CD4-positive, alpha-beta memory T cell (primary cell): ENCODE results near the gene SLC38A9. TPM values are rescaled to one million over a fixed set of nuclear protein-coding genes. Genes with fewer than 3 reads are reported as not detected.

ENCODE experiments used
- CTCF ChIA-PET: fragments of 350-600 bp; sonication (Branson Sonifier 250); formaldehyde crosslinking; loops from one replicate; lab custom pipeline; 2021; ENCODE audit warnings: inconsistent platforms; ENCODE audit not compliant: partially characterized antibody; lab: Charles Lee
- POLR2A ChIA-PET: fragments of 350-600 bp; sonication (Branson Sonifier 250); formaldehyde crosslinking; loops from one replicate; lab custom pipeline; 2021; ENCODE audit not compliant: partially characterized antibody; lab: Charles Lee
- DNase-seq, 5 donors: peaks; one replicate each; pipeline versions ENCODE4 v3.0.0 to v3.0.0-alpha.2; 2020 to 2022; ENCODE audit warnings: mixed read lengths in 1 of 5
- H3K27ac ChIP-seq: one replicate; pipeline ENCODE4 v1.7.0; 2013; ENCODE audit warnings: low read depth, low read length
- H3K27me3 ChIP-seq: 2 replicates; pipeline ENCODE4 v1.7.0; 2013; ENCODE audit warnings: mild to moderate bottlenecking, low read length, moderate library complexity; ENCODE audit not compliant: insufficient read depth
- H3K36me3 ChIP-seq: 2 replicates; pipeline ENCODE4 v1.7.0; 2013; ENCODE audit warnings: mild to moderate bottlenecking, low read length, moderate library complexity; ENCODE audit not compliant: insufficient read depth
- H3K4me1 ChIP-seq: 2 replicates; pipeline ENCODE4 v1.7.0; 2013; ENCODE audit warnings: mild to moderate bottlenecking, low read length, moderate library complexity; ENCODE audit not compliant: insufficient read depth
- H3K4me3 ChIP-seq, 2 donors: one replicate each; pipeline ENCODE4 v1.7.0; 2013; ENCODE audit warnings: low read length in 2 of 2, mild to moderate bottlenecking in 1 of 2
- H3K9me3 ChIP-seq, 2 donors: one replicate each; pipeline ENCODE4 v1.7.0; 2013; ENCODE audit warnings: low read length in 2 of 2, control low read depth in 1 of 2; ENCODE audit not compliant: control insufficient read depth in 1 of 2
- H3K27ac Mint-ChIP-seq, 7 donors: one replicate each; pipeline ENCODE4 v1.8.0; 2020 to 2021; ENCODE audit warnings: mixed read lengths in 7 of 7, mild to moderate bottlenecking in 6 of 7, inconsistent platforms in 3 of 7, moderate library complexity in 3 of 7
- H3K27me3 Mint-ChIP-seq, 2 donors: one replicate each; pipeline ENCODE4 v1.8.0; 2020 to 2021; ENCODE audit warnings: mixed read lengths in 2 of 2
- H3K36me3 Mint-ChIP-seq, 2 donors: one replicate each; pipeline ENCODE4 v1.8.0; 2020 to 2021; ENCODE audit warnings: mixed read lengths in 2 of 2, inconsistent platforms in 1 of 2, mild to moderate bottlenecking in 1 of 2
- H3K4me1 Mint-ChIP-seq, 4 donors: one replicate each; pipeline ENCODE4 v1.8.0; 2020 to 2021; ENCODE audit warnings: mixed read lengths in 4 of 4, mild to moderate bottlenecking in 1 of 4
- H3K4me3 Mint-ChIP-seq, 8 donors: one replicate each; pipeline ENCODE4 v1.8.0; 2020 to 2021; ENCODE audit warnings: mixed read lengths in 8 of 8, mild to moderate bottlenecking in 7 of 8, moderate library complexity in 6 of 8, inconsistent platforms in 3 of 8
- H3K9me3 Mint-ChIP-seq, 8 donors: one replicate each; pipeline ENCODE4 v1.8.0; 2020 to 2021; ENCODE audit warnings: mixed read lengths in 8 of 8, mild to moderate bottlenecking in 5 of 8, inconsistent platforms in 3 of 8, moderate library complexity in 1 of 8
- intact Hi-C: fragments of 100-400 bp; cut with micrococcal nuclease; formaldehyde crosslinking; loops from one replicate; pipeline ENCODE4 v1.15.1; 2023
- polyA plus RNA-seq, 2 donors: library from polyadenylated mRNA; unstranded; fragments of 300-500 nt; fragmentation: Illumina TruSeq; gene quantifications; one replicate each; pipeline ENCODE4 v1.2.3, GENCODE V29; 2021
- total RNA-seq, 2 experiments: library from RNA; stranded (reverse); gene quantifications; one replicate each; pipeline ENCODE4 v1.2.3, GENCODE V29; 2021

SLC38A9 gene
- total and polyA plus RNA-seq, 4 experiments from 2014 or later = 7.0 to 28.2 (median 22.0) TPM

- Mint-ChIP-seq H3K27ac (no peak overlapping the region), H3K27me3 (peaks cover 0 to 2% of the 10 kb centered on the region in 2 donors), H3K4me3 (no peak overlapping the region), H3K4me1 (peaks cover 9 to 25% (median 16%) of the 10 kb centered on the region in 4 donors), H3K36me3 (no peaks in the 10 kb centered on the region), H3K9me3 (no peaks in the 10 kb centered on the region)
- Histone ChIP-seq H3K36me3 (no peaks in the 10 kb centered on the region), H3K4me3 (no peak overlapping the region), H3K4me1 (peaks cover 18% of the 10 kb centered on the region), H3K27me3 (no peaks in the 10 kb centered on the region), H3K9me3 (no peaks in the 10 kb centered on the region), H3K27ac (no peak overlapping the region)
- no peak for DNase-seq
- CTCF ChIA-PET = no interaction called here
- POLR2A ChIA-PET = no interaction called here
- intact Hi-C loops = no loop called here
Measured at GRCh38 chr5:55597014-55597981, 114.8 kb downstream of the SLC38A9 start.

GRCh38 chr5:55594671-55595070, 117.5 kb downstream of the SLC38A9 start:
- no peak overlapping the region for H3K4me3 Mint-ChIP-seq
- ChIA-PET CTCF (no interaction called here), POLR2A (no interaction called here)
- peaks cover 0 to 2% of the 10 kb centered on the region in 2 donors for H3K27me3 Mint-ChIP-seq
- Histone ChIP-seq H3K4me1 (peaks cover 5% of the 10 kb centered on the region), H3K27ac (no peak overlapping the region), H3K27me3 (no peaks in the 10 kb centered on the region), H3K36me3 (no peaks in the 10 kb centered on the region), H3K4me3 (no peak overlapping the region), H3K9me3 (no peaks in the 10 kb centered on the region)
- peaks cover 7 to 20% (median 12%) of the 10 kb centered on the region in 4 donors for H3K4me1 Mint-ChIP-seq
- no peaks in the 10 kb centered on the region for H3K36me3 Mint-ChIP-seq
- intact Hi-C loops = no loop called here
- H3K9me3 Mint-ChIP-seq = no peaks in the 10 kb centered on the region
- no peak overlapping the region for H3K27ac Mint-ChIP-seq
- DNase-seq = no peak

- intact Hi-C loops = no loop called here
- no peak overlapping the region for H3K4me3 Mint-ChIP-seq
Measured at GRCh38 chr5:55593115-55593472, 119.0 kb downstream of the SLC38A9 start.

GRCh38 chr5:55592388-55593114, 119.6 kb downstream of the SLC38A9 start:
- no peaks in the 10 kb centered on the region for H3K9me3 ChIP-seq
- Mint-ChIP-seq H3K27ac (no peak overlapping the region), H3K9me3 (no peaks in the 10 kb centered on the region), H3K4me1 (peaks cover 7 to 17% (median 12%) of the 10 kb centered on the region in 4 donors), H3K36me3 (no peaks in the 10 kb centered on the region), H3K4me3 (peak overlapping the region in 1 of 8 donors; percentile 22), H3K27me3 (peaks cover 0 to 2% of the 10 kb centered on the region in 2 donors)
- POLR2A ChIA-PET = no interaction called here
- no peak for DNase-seq
- no peaks in the 10 kb centered on the region for H3K27me3 ChIP-seq
- no peak overlapping the region for H3K27ac ChIP-seq
- intact Hi-C loops = no loop called here
- H3K4me1 ChIP-seq = peaks cover 5% of the 10 kb centered on the region
- no peak overlapping the region for H3K4me3 ChIP-seq
- CTCF ChIA-PET = no interaction called here
- H3K36me3 ChIP-seq = no peaks in the 10 kb centered on the region

More at GRCh38 chr5:55593115-55593472, 119.0 kb downstream of the SLC38A9 start:
- no peak for DNase-seq
- peaks cover 0 to 2% of the 10 kb centered on the region in 2 donors for H3K27me3 Mint-ChIP-seq
- Histone ChIP-seq H3K9me3 (no peaks in the 10 kb centered on the region), H3K27me3 (no peaks in the 10 kb centered on the region), H3K27ac (no peak overlapping the region), H3K36me3 (no peaks in the 10 kb centered on the region), H3K4me1 (peaks cover 5% of the 10 kb centered on the region), H3K4me3 (no peak overlapping the region)
- no peaks in the 10 kb centered on the region for H3K36me3 Mint-ChIP-seq
- H3K27ac Mint-ChIP-seq = no peak overlapping the region
- H3K4me1 Mint-ChIP-seq = peaks cover 7 to 17% (median 12%) of the 10 kb centered on the region in 4 donors
- ChIA-PET CTCF (no interaction called here), POLR2A (no interaction called here)
- H3K9me3 Mint-ChIP-seq = no peaks in the 10 kb centered on the region

GRCh38 chr5:55591686-55592085, 120.4 kb downstream of the SLC38A9 start:
- DNase-seq = no peak
- ChIA-PET POLR2A (no interaction called here), CTCF (interaction anchor here (0.7 kb wide), 1 partner anchor 206 kb away, joined by 4 read pairs; no protein-coding TSS in a partner anchor)
- Histone ChIP-seq H3K36me3 (no peaks in the 10 kb centered on the region), H3K9me3 (no peaks in the 10 kb centered on the region), H3K4me3 (no peak overlapping the region), H3K27ac (no peak overlapping the region), H3K27me3 (no peaks in the 10 kb centered on the region), H3K4me1 (peaks cover 5% of the 10 kb centered on the region)
- Mint-ChIP-seq H3K4me3 (no peak overlapping the region), H3K36me3 (no peaks in the 10 kb centered on the region), H3K9me3 (no peaks in the 10 kb centered on the region), H3K27me3 (peaks cover 0 to 2% of the 10 kb centered on the region in 2 donors), H3K4me1 (peaks cover 7 to 17% (median 12%) of the 10 kb centered on the region in 4 donors), H3K27ac (no peak overlapping the region)
- intact Hi-C loops = no loop called here

- POLR2A ChIA-PET = no interaction called here
- Mint-ChIP-seq H3K27ac (peak overlapping the region in 1 of 7 donors; percentile 3), H3K9me3 (no peaks in the 10 kb centered on the region), H3K4me3 (no peak overlapping the region), H3K36me3 (no peaks in the 10 kb centered on the region), H3K4me1 (peaks cover 7 to 10% (median 8%) of the 10 kb centered on the region in 4 donors), H3K27me3 (no peaks in the 10 kb centered on the region)
- intact Hi-C loops = no loop called here
- no peak for DNase-seq
- Histone ChIP-seq H3K27ac (no peak overlapping the region), H3K36me3 (no peaks in the 10 kb centered on the region), H3K9me3 (no peaks in the 10 kb centered on the region), H3K4me3 (no peak overlapping the region), H3K4me1 (no peaks in the 10 kb centered on the region), H3K27me3 (no peaks in the 10 kb centered on the region)
- CTCF ChIA-PET = no interaction called here
Measured at GRCh38 chr5:55585206-55585610, 126.9 kb downstream of the SLC38A9 start.
